H1 (cell line): ENCODE results near the gene USP26. TPM values are rescaled to one million over a fixed set of nuclear protein-coding genes. Genes with fewer than 3 reads are reported as not detected.

Experiments used
- CTCF ChIA-PET: fragments of 300-600 bp; sonication (Branson Sonifier 250); formaldehyde crosslinking; loops from one replicate; lab custom pipeline; 2021; ENCODE audit not compliant: partially characterized antibody; lab: Charles Lee
- POLR2A ChIA-PET: fragments of 300-600 bp; sonication (Branson Sonifier 250); formaldehyde crosslinking; loops from one replicate; lab custom pipeline; 2021; ENCODE audit warnings: inconsistent platforms; ENCODE audit not compliant: partially characterized antibody; lab: Charles Lee
- DNase-seq, 2 experiments: peaks; one replicate each; pipeline versions ENCODE4 v3.0.0 to v3.0.0-alpha.2; 2010 to 2022; ENCODE audit warnings: low spot score in 2 of 2, low read depth in 1 of 2, mixed read lengths in 1 of 2
- FAIRE-seq: peaks from 2 replicates; lab custom pipeline; 2011; peaks lifted over from hg19 to GRCh38; lab: Jason Lieb, UNC
- H2AFZ ChIP-seq: 2 replicates; pipeline ENCODE4 v1.8.1; 2012; ENCODE audit warnings: low read length, inconsistent platforms
- H2AK5ac ChIP-seq: 2 replicates; pipeline ENCODE4 v1.6.1; 2013; ENCODE audit warnings: low read depth, low read length
- H2BK120ac ChIP-seq: replicated peaks from 2 replicates; pipeline ENCODE3; 2013; ENCODE audit warnings: low read depth, low read length, inconsistent platforms
- H2BK12ac ChIP-seq: 2 replicates; pipeline ENCODE4 v1.6.1; 2013; ENCODE audit warnings: low read depth, low read length
- H2BK15ac ChIP-seq: 2 replicates; pipeline ENCODE4 v1.6.1; 2013; ENCODE audit warnings: low read length
- H2BK20ac ChIP-seq: 2 replicates; pipeline ENCODE4 v1.6.1; 2013; ENCODE audit warnings: low read length
- H2BK5ac ChIP-seq: 2 replicates; pipeline ENCODE4 v1.6.1; 2013; ENCODE audit warnings: low read depth, low read length
- H3K14ac ChIP-seq: 2 replicates; pipeline ENCODE4 v1.6.1; 2013; ENCODE audit warnings: inconsistent platforms; ENCODE audit not compliant: insufficient read length
- H3K18ac ChIP-seq: 2 replicates; pipeline ENCODE4 v1.6.1; 2013; ENCODE audit warnings: low read length; ENCODE audit errors: extremely low read depth
- H3K23ac ChIP-seq: 2 replicates; pipeline ENCODE4 v1.6.1; 2013; ENCODE audit warnings: inconsistent platforms; ENCODE audit not compliant: insufficient read length
- H3K23me2 ChIP-seq: 2 replicates; pipeline ENCODE4 v1.6.1; 2013; ENCODE audit warnings: low read depth, low read length
- H3K27ac ChIP-seq: 2 replicates; pipeline ENCODE4 v1.6.1; 2011; ENCODE audit warnings: low read depth, low read length, inconsistent platforms
- H3K27me3 ChIP-seq, 4 experiments: replicated peaks in 1 of 4; 1 replicate in 1 of 4; 2 replicates in 3 of 4; pipeline versions ENCODE4 v1.6.1 to v1.8.1; 2011 to 2013; ENCODE audit warnings: low read length in 3 of 4, mild to moderate bottlenecking in 3 of 4, inconsistent platforms in 2 of 4, mixed read lengths in 2 of 4, moderate library complexity in 1 of 4; ENCODE audit not compliant: control insufficient read depth in 3 of 4, insufficient read depth in 3 of 4; ENCODE audit errors: extremely low read depth in 1 of 4
- H3K36me3 ChIP-seq, 4 experiments: 2 replicates each; pipeline versions ENCODE4 v1.6.1 to v1.8.1; 2011 to 2013; ENCODE audit warnings: mild to moderate bottlenecking in 4 of 4, low read length in 3 of 4, moderate library complexity in 2 of 4, control low read depth in 1 of 4, inconsistent platforms in 1 of 4; ENCODE audit not compliant: insufficient read depth in 4 of 4, control insufficient read depth in 2 of 4
- H3K4ac ChIP-seq: replicated peaks from 2 replicates; pipeline ENCODE3; 2013; ENCODE audit warnings: low read length, low read depth, mixed read lengths, inconsistent platforms; ENCODE audit not compliant: insufficient read length
- H3K4me1 ChIP-seq, 4 experiments: replicated peaks in 1 of 4; 1 replicate in 1 of 4; 2 replicates in 3 of 4; pipeline versions ENCODE4 v1.6.1 to v1.8.1; 2011 to 2013; ENCODE audit warnings: low read length in 3 of 4, inconsistent platforms in 2 of 4, mixed read lengths in 1 of 4; ENCODE audit not compliant: insufficient read depth in 4 of 4, control insufficient read depth in 3 of 4
- H3K4me2 ChIP-seq, 2 experiments: 2 replicates each; pipeline versions ENCODE4 v1.6.1 to v1.8.1; 2011 to 2013; ENCODE audit warnings: low read depth in 2 of 2, low read length in 2 of 2, control low read depth in 1 of 2, inconsistent platforms in 1 of 2, mild to moderate bottlenecking in 1 of 2; ENCODE audit not compliant: insufficient read depth in 1 of 2
- H3K4me3 ChIP-seq, 4 experiments: fragments of 200-600, 300-600 bp in 1 of 4; sonication (generic), shearing (Covaris generic), sonication (Bioruptor Twin) in 1 of 4; 2 replicates each; pipeline versions ENCODE4 v1.5.1 to v1.8.1; 2011 to 2016; ENCODE audit warnings: low read length in 4 of 4, low read depth in 3 of 4, control low read depth in 2 of 4, inconsistent platforms in 2 of 4, mild to moderate bottlenecking in 2 of 4, mixed read lengths in 1 of 4, moderate library complexity in 1 of 4; ENCODE audit not compliant: insufficient read depth in 2 of 4; ENCODE audit errors: extremely low read depth in 1 of 4
- H3K56ac ChIP-seq: replicated peaks from 2 replicates; pipeline ENCODE3; 2013; ENCODE audit warnings: low read depth, mild to moderate bottlenecking, mixed read lengths, low read length, inconsistent platforms; ENCODE audit not compliant: insufficient read length
- H3K79me1 ChIP-seq: 2 replicates; pipeline ENCODE4 v1.6.1; 2013; ENCODE audit warnings: low read depth, low read length, control low read depth
- H3K79me2 ChIP-seq, 2 experiments: 2 replicates each; pipeline versions ENCODE4 v1.6.1 to v1.8.1; 2012 to 2013; ENCODE audit warnings: low read length in 2 of 2, mild to moderate bottlenecking in 2 of 2, inconsistent platforms in 1 of 2; ENCODE audit not compliant: insufficient read depth in 2 of 2, control insufficient read depth in 1 of 2
- H3K9ac ChIP-seq, 4 experiments: replicated peaks in 1 of 4; 1 replicate in 1 of 4; 2 replicates in 3 of 4; pipeline versions ENCODE4 v1.6.1 to v1.8.1; 2011 to 2013; ENCODE audit warnings: low read depth in 3 of 4, low read length in 3 of 4, control low read depth in 2 of 4, mild to moderate bottlenecking in 2 of 4, moderate library complexity in 2 of 4, inconsistent platforms in 1 of 4; ENCODE audit errors: extremely low read depth in 1 of 4
- H3K9me3 ChIP-seq, 2 experiments: 2 replicates each; pipeline versions ENCODE4 v1.6.1 to v1.8.1; 2012 to 2013; ENCODE audit warnings: mild to moderate bottlenecking in 2 of 2, moderate library complexity in 2 of 2, control low read depth in 1 of 2, inconsistent platforms in 1 of 2, low read depth in 1 of 2, low read length in 1 of 2, mixed read lengths in 1 of 2; ENCODE audit not compliant: insufficient read depth in 2 of 2
- H4K20me1 ChIP-seq, 2 experiments: replicated peaks in 1 of 2; 2 replicates each; pipeline versions ENCODE3 to v1.8.1; 2011 to 2013; ENCODE audit warnings: inconsistent platforms in 2 of 2, low read length in 2 of 2, mild to moderate bottlenecking in 1 of 2; ENCODE audit not compliant: insufficient read depth in 2 of 2, control insufficient read depth in 1 of 2
- H4K5ac ChIP-seq: 2 replicates; pipeline ENCODE4 v1.6.1; 2013; ENCODE audit warnings: low read length, low read depth, mixed read lengths, inconsistent platforms; ENCODE audit not compliant: insufficient read length
- H4K8ac ChIP-seq: 2 replicates; pipeline ENCODE4 v1.8.0; 2013; ENCODE audit warnings: mild to moderate bottlenecking, moderate library complexity, low read length, inconsistent platforms; ENCODE audit not compliant: insufficient read depth; ENCODE audit errors: extremely low read depth
- H4K91ac ChIP-seq: replicated peaks from 2 replicates; pipeline ENCODE3; 2013; ENCODE audit warnings: low read length, mixed read lengths, inconsistent platforms; ENCODE audit not compliant: insufficient read length
- CTBP2 ChIP-seq: IDR thresholded peaks from 2 replicates; pipeline ENCODE4 v1.7.0; 2011; ENCODE audit warnings: borderline replicate concordance, mild to moderate bottlenecking, moderate library complexity, mixed read lengths, low read length; ENCODE audit not compliant: insufficient read depth, insufficient read length
- POLR2AphosphoS5 ChIP-seq: IDR thresholded peaks from 2 replicates; pipeline ENCODE4 v1.6.1; 2011; ENCODE audit warnings: low read depth, low read length
- WGBS, 2 experiments: shearing (Covaris generic) in 1 of 2; methylation state at CpG; one replicate each; pipeline versions ENCODE4 v1.1.6 to v1.1.7; 2013 to 2015; ENCODE audit warnings: low lambda C conversion rate in 2 of 2, mixed read lengths in 2 of 2, inconsistent platforms in 1 of 2, low coverage in 1 of 2, missing lambda C conversion rate in 1 of 2; ENCODE audit not compliant: insufficient replicate concordance in 2 of 2, insufficient coverage in 1 of 2, insufficient read length in 1 of 2; ENCODE audit errors: extremely low coverage in 1 of 2, missing lambda C conversion rate in 1 of 2; 5-methylcytosine and 5-hydroxymethylcytosine counted together
- polyA plus RNA-seq, 7 experiments: library from polyadenylated mRNA; depleted of rRNA in 3 of 7; stranded (reverse) in 5 of 7; unstranded in 2 of 7; fragments of >200 nt in 5 of 7; fragments of 200-250 nt in 2 of 7; gene quantifications; 1 replicate in 5 of 7; 2 replicates in 1 of 7; 4 replicates in 1 of 7; pipeline versions ENCODE4 v1.2.1 to v1.2.3, GENCODE V29; 2011 to 2013; ENCODE audit warnings: missing spikeins in 2 of 7, mixed read lengths in 2 of 7
- total RNA-seq: library from RNA; stranded (reverse); fragmentation: NEBNext Ultra II Directional; extraction: Animal tissue kit (Norgen Biotek cat#: 25700); gene quantifications from 2 replicates; pipeline ENCODE4 v1.2.1, GENCODE V29; 2021

The USP26 gene
- total and polyA plus RNA-seq, 2 of the 8 experiments (the other 6 are each of a cell fraction or from before 2014, with no cell fraction given): not detected

- WGBS, 2 experiments: 60% methylated on average over 1 of the region's 1 CpG; no CpG with 5 or more reads in 1 of the 2 experiments
- TF ChIP-seq POLR2AphosphoS5 (no peak), CTBP2 (no peak)
Observed at GRCh38 chrX:132999209-132999608, 97.7 kb downstream of the USP26 start.

More at GRCh38 chrX:132999209-132999608, 97.7 kb downstream of the USP26 start:
- Histone ChIP-seq H3K4me1 (no peaks in the 10 kb centered on the region), H3K79me1 (no peaks in the 10 kb centered on the region), H3K36me3 (no peaks in the 10 kb centered on the region), H3K27ac (no peak overlapping the region), H3K23me2 (no peaks in the 10 kb centered on the region), H3K4me3 (no peak overlapping the region), H3K4ac (no peak overlapping the region), H2BK12ac (no peak overlapping the region), H3K27me3 (no peaks in the 10 kb centered on the region), H3K9ac (no peak overlapping the region), H3K56ac (no peak overlapping the region), H3K18ac (no peak overlapping the region), H3K4me2 (no peak overlapping the region), H4K5ac (no peak overlapping the region), H2BK5ac (no peak overlapping the region), H2AK5ac (no peak overlapping the region), H3K14ac (no peak overlapping the region), H2AFZ (no peak overlapping the region), H2BK20ac (no peak overlapping the region), H2BK15ac (no peak overlapping the region), H3K9me3 (no peaks in the 10 kb centered on the region), H3K23ac (no peak overlapping the region), H4K20me1 (no peaks in the 10 kb centered on the region), H3K79me2 (no peaks in the 10 kb centered on the region), H2BK120ac (no peak overlapping the region), H4K8ac (no peak overlapping the region), H4K91ac (no peak overlapping the region)
- FAIRE-seq: no peak
- POLR2A ChIA-PET: no interaction called here
- no peak for DNase-seq
- CTCF ChIA-PET: no interaction called here
